Liver (tissue), 9 donors: Measurements from ENCODE around the gene DUS1L. TPM values are rescaled to one million over a fixed set of nuclear protein-coding genes. Genes with fewer than 3 reads are reported as not detected.

Experiments used
- DNase-seq: peaks from one replicate; pipeline ENCODE4 v3.0.0-alpha.2; 2017; ENCODE audit warnings: low spot score
- H3K27ac ChIP-seq, 2 donors: one replicate each; pipeline ENCODE4 v1.7.0; 2013; ENCODE audit warnings: inconsistent platforms in 2 of 2, low read length in 2 of 2, control low read depth in 1 of 2, low read depth in 1 of 2, mild to moderate bottlenecking in 1 of 2
- H3K27me3 ChIP-seq, 4 donors: one replicate each; pipeline versions ENCODE4 v1.6.1 to v1.7.0; 2013; ENCODE audit warnings: low read length in 3 of 4, inconsistent platforms in 1 of 4, mild to moderate bottlenecking in 1 of 4, moderate library complexity in 1 of 4; ENCODE audit not compliant: control insufficient read depth in 4 of 4, insufficient read depth in 4 of 4
- H3K36me3 ChIP-seq, 4 donors: one replicate each; pipeline versions ENCODE4 v1.6.1 to v1.7.0; 2013; ENCODE audit warnings: low read length in 3 of 4, mild to moderate bottlenecking in 3 of 4, low read depth in 1 of 4, moderate library complexity in 1 of 4; ENCODE audit not compliant: control insufficient read depth in 4 of 4, insufficient read depth in 3 of 4
- H3K4me1 ChIP-seq, 4 donors: one replicate each; pipeline versions ENCODE4 v1.6.1 to v1.7.0; 2013; ENCODE audit warnings: low read length in 3 of 4, mild to moderate bottlenecking in 3 of 4, moderate library complexity in 1 of 4; ENCODE audit not compliant: control insufficient read depth in 4 of 4, insufficient read depth in 4 of 4
- H3K4me3 ChIP-seq, 3 donors: one replicate each; pipeline versions ENCODE4 v1.6.1 to v1.7.0; 2013; ENCODE audit warnings: low read length in 3 of 3, control low read depth in 1 of 3, low read depth in 1 of 3, mild to moderate bottlenecking in 1 of 3
- H3K9ac ChIP-seq, 2 donors: one replicate each; pipeline ENCODE4 v1.7.0; 2013; ENCODE audit warnings: low read length in 2 of 2, mild to moderate bottlenecking in 2 of 2, moderate library complexity in 2 of 2, control low read depth in 1 of 2, low read depth in 1 of 2
- H3K9me3 ChIP-seq, 4 donors: one replicate each; pipeline versions ENCODE4 v1.6.1 to v1.7.0; 2013; ENCODE audit warnings: low read length in 3 of 4; ENCODE audit not compliant: control insufficient read depth in 4 of 4
- EGR1 ChIP-seq, 2 donors: IDR thresholded peaks; 2 replicates each; pipeline ENCODE4 v1.6.1; 2016 to 2018; ENCODE audit warnings: antibody characterized with exemption in 2 of 2, low read depth in 2 of 2
- FOXA1 ChIP-seq: IDR thresholded peaks from 2 replicates; pipeline ENCODE4 v1.6.1; 2016; ENCODE audit warnings: antibody characterized with exemption
- FOXA2 ChIP-seq: IDR thresholded peaks from 2 replicates; pipeline ENCODE4 v1.6.1; 2016; ENCODE audit warnings: antibody characterized with exemption
- GABPA ChIP-seq, 2 donors: IDR thresholded peaks in 1 of 2; conservative IDR thresholded peaks in 1 of 2; 2 replicates each; pipeline ENCODE4 v1.6.1; 2016; ENCODE audit warnings: antibody characterized with exemption in 2 of 2, mild to moderate bottlenecking in 1 of 2, moderate library complexity in 1 of 2
- HNF4A ChIP-seq, 2 donors: conservative IDR thresholded peaks; 2 replicates each; pipeline ENCODE4 v1.6.1; 2016; ENCODE audit warnings: antibody characterized with exemption in 2 of 2, mild to moderate bottlenecking in 2 of 2
- HNF4G ChIP-seq: IDR thresholded peaks from 2 replicates; pipeline ENCODE4 v1.6.1; 2016; ENCODE audit warnings: antibody characterized with exemption
- JUND ChIP-seq, 2 donors: IDR thresholded peaks; 2 replicates each; pipeline ENCODE4 v1.6.1; 2016; ENCODE audit warnings: antibody characterized with exemption in 2 of 2
- NR2F2 ChIP-seq: IDR thresholded peaks from 2 replicates; pipeline ENCODE4 v1.6.1; 2016; ENCODE audit warnings: antibody characterized with exemption
- RAD21 ChIP-seq, 2 donors: IDR thresholded peaks; 2 replicates each; pipeline ENCODE4 v1.6.1; 2016; ENCODE audit warnings: antibody characterized with exemption in 2 of 2, mild to moderate bottlenecking in 2 of 2
- RXRA ChIP-seq, 2 donors: IDR thresholded peaks; 2 replicates each; pipeline ENCODE4 v1.6.1; 2017 to 2018; ENCODE audit warnings: antibody characterized with exemption in 2 of 2, mild to moderate bottlenecking in 1 of 2
- SP1 ChIP-seq: IDR thresholded peaks from 2 replicates; pipeline ENCODE4 v1.6.1; 2018; ENCODE audit warnings: antibody characterized with exemption, mild to moderate bottlenecking
- TAF1 ChIP-seq: conservative IDR thresholded peaks from 2 replicates; pipeline ENCODE4 v1.6.1; 2016; ENCODE audit warnings: antibody characterized with exemption, mild to moderate bottlenecking
- YY1 ChIP-seq: IDR thresholded peaks from 2 replicates; pipeline ENCODE4 v1.6.1; 2016; ENCODE audit warnings: antibody characterized with exemption, mild to moderate bottlenecking
- WGBS: extraction: QIAGEN DNeasy Blood & Tissue Kit; methylation state at CpG from one replicate; pipeline ENCODE4 v1.1.7; 2013; 5-methylcytosine and 5-hydroxymethylcytosine counted together
- polyA plus RNA-seq, 2 donors: library from polyadenylated mRNA; stranded (reverse) in 1 of 2; unstranded in 1 of 2; fragments of 200-250 nt in 1 of 2; fragments of >200 nt in 1 of 2; fragmentation: Nextera tagmentation in 1 of 2; extraction: Ambion mirVana in 1 of 2; gene quantifications; one replicate each; pipeline versions ENCODE4 v1.2.1 to v1.2.3, GENCODE V29; 2013 to 2015
- total RNA-seq, 2 donors: library from RNA; depleted of rRNA; stranded (reverse); fragments of >200 nt; gene quantifications; one replicate each; pipeline ENCODE4 v1.2.3, GENCODE V29; 2014
- TF ChIP-seq, protein P1 (sequence below): fragments of 150-350 bp; IDR thresholded peaks from 2 replicates; pipeline ENCODE4 v1.5.1; 2017; ENCODE audit warnings: improper control_type of control experiment, low read depth, low read length; ENCODE audit not compliant: missing input control
- TF ChIP-seq, protein P2 (sequence below): IDR thresholded peaks from 2 replicates; pipeline ENCODE4 v1.6.1; 2016; ENCODE audit warnings: antibody characterized with exemption
- TF ChIP-seq, protein P3 (sequence below): IDR thresholded peaks from 2 replicates; pipeline ENCODE4 v1.6.1; 2016; ENCODE audit warnings: antibody characterized with exemption, mild to moderate bottlenecking
- TF ChIP-seq, protein P4 (sequence below): IDR thresholded peaks from 2 replicates; pipeline ENCODE4 v1.6.1; 2016; ENCODE audit warnings: antibody characterized with exemption
- TF ChIP-seq, protein P5 (sequence below): IDR thresholded peaks from 2 replicates; pipeline ENCODE4 v1.6.1; 2016; ENCODE audit warnings: antibody characterized with exemption
- donor health status: healthy.
- donor health status: healthy.
- donor health status: healthy.
- donor health status: healthy.
- donor health status: healthy.

Gene DUS1L
- total and polyA plus RNA-seq, 4 donors, result 40.6 to 74.7 (median 53.3) TPM

DNA sequence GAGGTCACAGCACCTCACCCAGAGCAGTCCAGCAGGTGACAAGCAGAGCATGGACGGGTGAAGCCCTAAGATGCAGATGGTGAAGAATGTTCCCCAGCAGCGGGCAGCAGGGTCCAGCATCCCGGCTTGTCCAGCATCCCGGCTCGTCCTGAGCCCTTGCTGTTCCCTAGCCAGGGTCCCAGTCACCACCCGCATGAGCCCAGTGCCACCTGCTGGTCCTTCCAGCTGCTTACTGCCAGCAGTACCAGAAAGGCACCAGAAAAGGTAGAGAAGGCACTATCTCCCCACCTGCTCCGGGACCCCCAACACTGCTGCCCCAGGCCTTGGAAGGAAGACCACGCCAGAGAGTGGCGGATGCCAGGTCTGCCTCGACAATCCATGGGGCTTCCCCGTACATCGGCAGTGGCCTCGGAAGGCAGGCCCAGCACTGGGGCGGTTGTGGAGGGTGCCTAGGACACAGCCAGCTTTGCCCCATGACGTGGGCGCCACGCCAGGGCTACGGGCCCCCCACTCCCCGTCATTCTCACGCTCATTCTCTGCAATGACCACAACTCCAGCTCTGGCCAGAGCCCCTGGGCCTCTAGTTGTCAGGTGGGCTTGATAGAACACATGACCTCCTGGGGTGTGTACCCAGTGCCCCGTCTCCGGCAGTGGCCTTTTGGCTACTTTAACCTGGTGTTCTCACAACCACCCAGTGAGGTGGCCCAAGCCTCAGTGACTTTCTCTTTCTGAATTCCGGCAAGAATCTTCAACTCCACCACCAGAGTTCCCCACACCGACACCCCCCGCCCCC is 44.3 kb downstream of the DUS1L start:
- peak; percentile 63 for DNase-seq
- H3K36me3 ChIP-seq, result no peaks in the 10 kb centered on the region
- H3K9me3 ChIP-seq, result no peaks in the 10 kb centered on the region
- H3K9ac ChIP-seq, result peak overlapping the region; percentile 6 to 55
- TF ChIP-seq RXRA (IDR thresholded peaks at IDR 0.05) (no peak), RAD21 (IDR thresholded peaks at IDR 0.05) (peak; percentile 93 to 97)
- TF ChIP-seq, protein P1, sequence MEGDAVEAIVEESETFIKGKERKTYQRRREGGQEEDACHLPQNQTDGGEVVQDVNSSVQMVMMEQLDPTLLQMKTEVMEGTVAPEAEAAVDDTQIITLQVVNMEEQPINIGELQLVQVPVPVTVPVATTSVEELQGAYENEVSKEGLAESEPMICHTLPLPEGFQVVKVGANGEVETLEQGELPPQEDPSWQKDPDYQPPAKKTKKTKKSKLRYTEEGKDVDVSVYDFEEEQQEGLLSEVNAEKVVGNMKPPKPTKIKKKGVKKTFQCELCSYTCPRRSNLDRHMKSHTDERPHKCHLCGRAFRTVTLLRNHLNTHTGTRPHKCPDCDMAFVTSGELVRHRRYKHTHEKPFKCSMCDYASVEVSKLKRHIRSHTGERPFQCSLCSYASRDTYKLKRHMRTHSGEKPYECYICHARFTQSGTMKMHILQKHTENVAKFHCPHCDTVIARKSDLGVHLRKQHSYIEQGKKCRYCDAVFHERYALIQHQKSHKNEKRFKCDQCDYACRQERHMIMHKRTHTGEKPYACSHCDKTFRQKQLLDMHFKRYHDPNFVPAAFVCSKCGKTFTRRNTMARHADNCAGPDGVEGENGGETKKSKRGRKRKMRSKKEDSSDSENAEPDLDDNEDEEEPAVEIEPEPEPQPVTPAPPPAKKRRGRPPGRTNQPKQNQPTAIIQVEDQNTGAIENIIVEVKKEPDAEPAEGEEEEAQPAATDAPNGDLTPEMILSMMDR, result peak; percentile 80
- H3K27ac ChIP-seq, result peak overlapping the region; percentile 15 to 60
- peak overlapping the region in 2 of 3 donors; percentile 64 to 80 for H3K4me3 ChIP-seq
- H3K4me1 ChIP-seq, result peaks cover 17 to 59% (median 41%) of the 10 kb centered on the region in 4 donors
- 21% methylated on average over 25 of the region's 25 CpGs for WGBS
- H3K27me3 ChIP-seq, result no peaks in the 10 kb centered on the region

DNA sequence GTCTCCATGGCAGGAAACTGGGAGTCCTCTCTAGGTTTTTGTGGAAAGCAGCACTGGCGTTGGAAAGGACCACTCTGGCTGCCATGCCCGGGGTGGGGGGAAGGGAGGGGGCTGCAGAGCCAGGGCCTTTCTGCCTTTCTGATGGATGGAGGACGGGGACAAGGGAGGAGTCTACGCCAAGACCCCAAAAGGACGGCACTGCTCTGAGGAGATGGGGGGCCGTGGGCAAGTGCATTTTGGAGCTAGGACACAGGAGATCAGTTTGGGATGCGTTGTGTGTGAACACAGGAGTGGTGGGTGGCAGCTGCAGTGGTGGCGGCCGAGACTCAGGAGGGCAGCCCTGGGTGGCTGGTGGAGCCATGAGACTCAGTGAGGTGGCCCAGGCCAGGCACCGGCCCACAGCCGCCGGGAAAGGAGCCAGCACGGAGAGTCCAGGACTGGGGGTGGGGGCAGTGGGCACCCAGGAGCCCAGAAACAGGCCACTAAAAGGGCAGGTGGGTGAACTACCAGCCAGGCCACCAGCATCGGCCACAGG is 45.0 kb downstream of the DUS1L start:
- Histone ChIP-seq H3K4me1 (peaks cover 13 to 55% (median 37%) of the 10 kb centered on the region in 4 donors), H3K36me3 (no peaks in the 10 kb centered on the region), H3K4me3 (no peak overlapping the region), H3K27me3 (no peaks in the 10 kb centered on the region), H3K9me3 (no peaks in the 10 kb centered on the region), H3K9ac (no peak overlapping the region), H3K27ac (no peak overlapping the region)
- DNase-seq, result no peak
- TF ChIP-seq, protein P1, result no peak
- TF ChIP-seq, protein P2, sequence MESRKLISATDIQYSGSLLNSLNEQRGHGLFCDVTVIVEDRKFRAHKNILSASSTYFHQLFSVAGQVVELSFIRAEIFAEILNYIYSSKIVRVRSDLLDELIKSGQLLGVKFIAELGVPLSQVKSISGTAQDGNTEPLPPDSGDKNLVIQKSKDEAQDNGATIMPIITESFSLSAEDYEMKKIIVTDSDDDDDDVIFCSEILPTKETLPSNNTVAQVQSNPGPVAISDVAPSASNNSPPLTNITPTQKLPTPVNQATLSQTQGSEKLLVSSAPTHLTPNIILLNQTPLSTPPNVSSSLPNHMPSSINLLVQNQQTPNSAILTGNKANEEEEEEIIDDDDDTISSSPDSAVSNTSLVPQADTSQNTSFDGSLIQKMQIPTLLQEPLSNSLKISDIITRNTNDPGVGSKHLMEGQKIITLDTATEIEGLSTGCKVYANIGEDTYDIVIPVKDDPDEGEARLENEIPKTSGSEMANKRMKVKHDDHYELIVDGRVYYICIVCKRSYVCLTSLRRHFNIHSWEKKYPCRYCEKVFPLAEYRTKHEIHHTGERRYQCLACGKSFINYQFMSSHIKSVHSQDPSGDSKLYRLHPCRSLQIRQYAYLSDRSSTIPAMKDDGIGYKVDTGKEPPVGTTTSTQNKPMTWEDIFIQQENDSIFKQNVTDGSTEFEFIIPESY, result no peak
- no peak for TF ChIP-seq NR2F2
- no peak for TF ChIP-seq RXRA (IDR thresholded peaks at IDR 0.05)
- TF ChIP-seq EGR1 (IDR thresholded peaks at IDR 0.05; ENCODE audit: low read depth in 2 of 2), result no peak
- no peak for TF ChIP-seq HNF4A (conservative IDR thresholded peaks at IDR 0.05)
- TF ChIP-seq TAF1, result no peak
- TF ChIP-seq, protein P3, sequence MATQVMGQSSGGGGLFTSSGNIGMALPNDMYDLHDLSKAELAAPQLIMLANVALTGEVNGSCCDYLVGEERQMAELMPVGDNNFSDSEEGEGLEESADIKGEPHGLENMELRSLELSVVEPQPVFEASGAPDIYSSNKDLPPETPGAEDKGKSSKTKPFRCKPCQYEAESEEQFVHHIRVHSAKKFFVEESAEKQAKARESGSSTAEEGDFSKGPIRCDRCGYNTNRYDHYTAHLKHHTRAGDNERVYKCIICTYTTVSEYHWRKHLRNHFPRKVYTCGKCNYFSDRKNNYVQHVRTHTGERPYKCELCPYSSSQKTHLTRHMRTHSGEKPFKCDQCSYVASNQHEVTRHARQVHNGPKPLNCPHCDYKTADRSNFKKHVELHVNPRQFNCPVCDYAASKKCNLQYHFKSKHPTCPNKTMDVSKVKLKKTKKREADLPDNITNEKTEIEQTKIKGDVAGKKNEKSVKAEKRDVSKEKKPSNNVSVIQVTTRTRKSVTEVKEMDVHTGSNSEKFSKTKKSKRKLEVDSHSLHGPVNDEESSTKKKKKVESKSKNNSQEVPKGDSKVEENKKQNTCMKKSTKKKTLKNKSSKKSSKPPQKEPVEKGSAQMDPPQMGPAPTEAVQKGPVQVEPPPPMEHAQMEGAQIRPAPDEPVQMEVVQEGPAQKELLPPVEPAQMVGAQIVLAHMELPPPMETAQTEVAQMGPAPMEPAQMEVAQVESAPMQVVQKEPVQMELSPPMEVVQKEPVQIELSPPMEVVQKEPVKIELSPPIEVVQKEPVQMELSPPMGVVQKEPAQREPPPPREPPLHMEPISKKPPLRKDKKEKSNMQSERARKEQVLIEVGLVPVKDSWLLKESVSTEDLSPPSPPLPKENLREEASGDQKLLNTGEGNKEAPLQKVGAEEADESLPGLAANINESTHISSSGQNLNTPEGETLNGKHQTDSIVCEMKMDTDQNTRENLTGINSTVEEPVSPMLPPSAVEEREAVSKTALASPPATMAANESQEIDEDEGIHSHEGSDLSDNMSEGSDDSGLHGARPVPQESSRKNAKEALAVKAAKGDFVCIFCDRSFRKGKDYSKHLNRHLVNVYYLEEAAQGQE, result no peak
- no peak for TF ChIP-seq YY1
- no peak for TF ChIP-seq FOXA2
- TF ChIP-seq JUND (IDR thresholded peaks at IDR 0.05), result no peak
- TF ChIP-seq, protein P4, sequence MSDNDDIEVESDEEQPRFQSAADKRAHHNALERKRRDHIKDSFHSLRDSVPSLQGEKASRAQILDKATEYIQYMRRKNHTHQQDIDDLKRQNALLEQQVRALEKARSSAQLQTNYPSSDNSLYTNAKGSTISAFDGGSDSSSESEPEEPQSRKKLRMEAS, result no peak
- no peak for TF ChIP-seq FOXA1
- no peak for TF ChIP-seq HNF4G
- TF ChIP-seq GABPA (IDR thresholded peaks at IDR 0.05 in 1 of 2, conservative IDR thresholded peaks at IDR 0.05 in 1 of 2), result no peak
- TF ChIP-seq SP1, result no peak
- TF ChIP-seq, protein P5, sequence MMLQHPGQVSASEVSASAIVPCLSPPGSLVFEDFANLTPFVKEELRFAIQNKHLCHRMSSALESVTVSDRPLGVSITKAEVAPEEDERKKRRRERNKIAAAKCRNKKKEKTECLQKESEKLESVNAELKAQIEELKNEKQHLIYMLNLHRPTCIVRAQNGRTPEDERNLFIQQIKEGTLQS, result no peak
- 66% methylated on average over 14 of the region's 14 CpGs for WGBS
